Measurements from ENCODE around the gene SDCBP2.

DNA sequence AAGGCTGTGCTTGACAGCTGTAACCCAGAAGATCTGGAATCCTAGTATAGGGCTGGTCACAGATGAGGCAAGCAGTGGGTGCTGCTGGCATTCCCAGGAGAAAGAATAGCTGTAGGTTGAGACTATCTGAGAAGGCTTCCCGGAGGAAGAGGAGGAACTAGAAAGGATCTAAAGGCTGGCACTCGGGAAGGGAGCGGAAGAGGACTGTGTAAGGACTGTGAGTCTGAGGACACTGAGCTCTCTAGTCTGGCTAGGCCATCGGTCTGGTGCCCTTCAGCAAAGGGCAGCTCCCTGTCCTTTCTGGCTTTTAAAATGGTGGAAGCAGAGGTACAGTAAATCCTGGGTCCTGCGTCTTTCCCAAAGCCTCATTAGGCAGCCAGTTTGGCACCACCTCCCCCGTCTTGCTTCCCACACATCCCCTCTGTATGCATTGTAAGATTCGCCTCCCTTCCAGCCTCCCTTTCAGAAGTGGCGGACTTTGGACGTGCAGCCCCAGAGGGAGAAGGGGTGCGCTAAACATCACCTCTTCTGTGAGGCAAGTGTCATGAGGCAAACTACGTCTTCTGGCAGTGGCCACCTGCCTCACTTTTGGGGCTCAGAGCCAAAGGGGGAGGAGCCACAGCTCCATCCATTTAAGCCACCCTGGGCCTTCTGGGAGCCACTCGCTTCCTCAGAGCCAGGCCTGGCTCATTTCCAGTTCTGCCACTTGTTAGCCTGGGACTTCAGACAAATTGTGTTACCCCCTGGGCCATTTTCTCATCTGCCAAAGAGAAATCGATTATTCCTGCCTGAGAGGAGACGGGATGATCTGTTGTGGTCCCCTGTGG, 54.2 kb downstream of the SDCBP2 start:
- TF ChIP-seq, protein P1, sequence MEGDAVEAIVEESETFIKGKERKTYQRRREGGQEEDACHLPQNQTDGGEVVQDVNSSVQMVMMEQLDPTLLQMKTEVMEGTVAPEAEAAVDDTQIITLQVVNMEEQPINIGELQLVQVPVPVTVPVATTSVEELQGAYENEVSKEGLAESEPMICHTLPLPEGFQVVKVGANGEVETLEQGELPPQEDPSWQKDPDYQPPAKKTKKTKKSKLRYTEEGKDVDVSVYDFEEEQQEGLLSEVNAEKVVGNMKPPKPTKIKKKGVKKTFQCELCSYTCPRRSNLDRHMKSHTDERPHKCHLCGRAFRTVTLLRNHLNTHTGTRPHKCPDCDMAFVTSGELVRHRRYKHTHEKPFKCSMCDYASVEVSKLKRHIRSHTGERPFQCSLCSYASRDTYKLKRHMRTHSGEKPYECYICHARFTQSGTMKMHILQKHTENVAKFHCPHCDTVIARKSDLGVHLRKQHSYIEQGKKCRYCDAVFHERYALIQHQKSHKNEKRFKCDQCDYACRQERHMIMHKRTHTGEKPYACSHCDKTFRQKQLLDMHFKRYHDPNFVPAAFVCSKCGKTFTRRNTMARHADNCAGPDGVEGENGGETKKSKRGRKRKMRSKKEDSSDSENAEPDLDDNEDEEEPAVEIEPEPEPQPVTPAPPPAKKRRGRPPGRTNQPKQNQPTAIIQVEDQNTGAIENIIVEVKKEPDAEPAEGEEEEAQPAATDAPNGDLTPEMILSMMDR (IDR thresholded peaks at IDR 0.05), result no peak
- no peak for TF ChIP-seq POLR2A (IDR thresholded peaks at IDR 0.05)

Measured in uterus (tissue), 2 donors.